Astrocyte (in vitro differentiated cells and primary cell): ENCODE results near the gene CCNK. TPM values are rescaled to one million over a fixed set of nuclear protein-coding genes. Genes with fewer than 3 reads are reported as not detected.

Experiments used
- DNase-seq: peaks from one replicate; pipeline ENCODE4 v3.0.0-alpha.2; 2010; ENCODE audit warnings: low read depth
- FAIRE-seq: peaks from 2 replicates; lab custom pipeline; 2011; peaks lifted over from hg19 to GRCh38; lab: Jason Lieb, UNC
- H2AFZ ChIP-seq: 2 replicates; pipeline ENCODE4 v1.6.0; 2012; ENCODE audit warnings: low read depth, low read length, inconsistent platforms
- H3K27ac ChIP-seq: 2 replicates; pipeline ENCODE4 v1.5.1; 2011; ENCODE audit warnings: low read depth, low read length, inconsistent platforms
- H3K27me3 ChIP-seq: 2 replicates; pipeline ENCODE4 v1.6.0; 2011; ENCODE audit warnings: low read length, inconsistent platforms; ENCODE audit not compliant: insufficient read depth
- H3K36me3 ChIP-seq: 2 replicates; pipeline ENCODE4 v1.5.1; 2011; ENCODE audit warnings: low read length, inconsistent platforms; ENCODE audit not compliant: insufficient read depth
- H3K4me1 ChIP-seq: 2 replicates; pipeline ENCODE4 v1.5.1; 2011; ENCODE audit warnings: low read length, inconsistent platforms; ENCODE audit not compliant: insufficient read depth
- H3K4me2 ChIP-seq: 2 replicates; pipeline ENCODE4 v1.6.0; 2012; ENCODE audit warnings: low read length, inconsistent platforms
- H3K4me3 ChIP-seq: 2 replicates; pipeline ENCODE4 v1.5.1; 2011; ENCODE audit warnings: low read depth, mild to moderate bottlenecking, low read length, inconsistent platforms; ENCODE audit not compliant: insufficient read depth
- H3K79me2 ChIP-seq: 2 replicates; pipeline ENCODE4 v1.6.0; 2012; ENCODE audit warnings: mild to moderate bottlenecking, low read length, inconsistent platforms; ENCODE audit not compliant: insufficient read depth
- H3K9ac ChIP-seq: 2 replicates; pipeline ENCODE4 v1.6.0; 2012; ENCODE audit warnings: mild to moderate bottlenecking, low read length, inconsistent platforms
- H3K9me3 ChIP-seq: 2 replicates; pipeline ENCODE4 v1.5.1; 2012; ENCODE audit warnings: low read depth, mild to moderate bottlenecking, low read length, inconsistent platforms; ENCODE audit not compliant: insufficient read depth
- H4K20me1 ChIP-seq: 2 replicates; pipeline ENCODE4 v1.6.0; 2012; ENCODE audit warnings: low read length, inconsistent platforms; ENCODE audit not compliant: insufficient read depth
- H3K27ac Mint-ChIP-seq: one replicate; pipeline ENCODE4 v1.8.0; 2021; ENCODE audit warnings: mild to moderate bottlenecking, mixed read lengths; ENCODE audit not compliant: unreplicated experiment
- H3K27me3 Mint-ChIP-seq: one replicate; pipeline ENCODE4 v1.8.0; 2021; ENCODE audit warnings: low read depth, mixed read lengths; ENCODE audit not compliant: unreplicated experiment
- H3K36me3 Mint-ChIP-seq: one replicate; pipeline ENCODE4 v1.8.0; 2021; ENCODE audit warnings: low read depth, mixed read lengths; ENCODE audit not compliant: unreplicated experiment
- H3K4me1 Mint-ChIP-seq: one replicate; pipeline ENCODE4 v1.8.0; 2021; ENCODE audit warnings: low read depth, mixed read lengths; ENCODE audit not compliant: unreplicated experiment
- H3K4me3 Mint-ChIP-seq: one replicate; pipeline ENCODE4 v1.8.0; 2021; ENCODE audit warnings: mild to moderate bottlenecking, moderate library complexity, mixed read lengths; ENCODE audit not compliant: unreplicated experiment
- H3K9me3 Mint-ChIP-seq: one replicate; pipeline ENCODE4 v1.8.0; 2021; ENCODE audit warnings: mild to moderate bottlenecking, mixed read lengths; ENCODE audit not compliant: unreplicated experiment
- EZH2 ChIP-seq: IDR thresholded peaks from 2 replicates; pipeline ENCODE4 v1.6.1; 2012; ENCODE audit warnings: mild to moderate bottlenecking, low read length, inconsistent platforms; ENCODE audit not compliant: insufficient read depth
- total RNA-seq: library from RNA; stranded (reverse); gene quantifications from 2 replicates; pipeline ENCODE4 v1.2.1, GENCODE V29; 2021
- TF ChIP-seq, protein P1 (sequence below): IDR thresholded peaks from 2 replicates; pipeline ENCODE4 v1.5.1; 2011; ENCODE audit warnings: low read depth, mild to moderate bottlenecking, inconsistent platforms, low read length, moderate library complexity; ENCODE audit not compliant: insufficient read depth

Gene CCNK
- total RNA-seq, 1 donor from 2014 or later, result 121 TPM

- no peak for DNase-seq
- no peaks in the 10 kb centered on the region for H3K27me3 Mint-ChIP-seq
- Histone ChIP-seq H3K4me3 (no peak overlapping the region), H3K79me2 (peaks cover 14% of the 10 kb centered on the region), H3K4me1 (peaks cover 11% of the 10 kb centered on the region), H3K27me3 (no peaks in the 10 kb centered on the region), H3K27ac (no peak overlapping the region), H3K9ac (no peak overlapping the region), H3K9me3 (no peaks in the 10 kb centered on the region), H4K20me1 (peaks cover 15% of the 10 kb centered on the region), H2AFZ (no peak overlapping the region), H3K4me2 (no peak overlapping the region), H3K36me3 (no peaks in the 10 kb centered on the region)
- H3K9me3 Mint-ChIP-seq, result no peaks in the 10 kb centered on the region
- H3K4me3 Mint-ChIP-seq, result no peak overlapping the region
- H3K27ac Mint-ChIP-seq, result no peak overlapping the region
- peaks cover 5% of the 10 kb centered on the region for H3K4me1 Mint-ChIP-seq
- TF ChIP-seq EZH2, result no peak
- TF ChIP-seq, protein P1, sequence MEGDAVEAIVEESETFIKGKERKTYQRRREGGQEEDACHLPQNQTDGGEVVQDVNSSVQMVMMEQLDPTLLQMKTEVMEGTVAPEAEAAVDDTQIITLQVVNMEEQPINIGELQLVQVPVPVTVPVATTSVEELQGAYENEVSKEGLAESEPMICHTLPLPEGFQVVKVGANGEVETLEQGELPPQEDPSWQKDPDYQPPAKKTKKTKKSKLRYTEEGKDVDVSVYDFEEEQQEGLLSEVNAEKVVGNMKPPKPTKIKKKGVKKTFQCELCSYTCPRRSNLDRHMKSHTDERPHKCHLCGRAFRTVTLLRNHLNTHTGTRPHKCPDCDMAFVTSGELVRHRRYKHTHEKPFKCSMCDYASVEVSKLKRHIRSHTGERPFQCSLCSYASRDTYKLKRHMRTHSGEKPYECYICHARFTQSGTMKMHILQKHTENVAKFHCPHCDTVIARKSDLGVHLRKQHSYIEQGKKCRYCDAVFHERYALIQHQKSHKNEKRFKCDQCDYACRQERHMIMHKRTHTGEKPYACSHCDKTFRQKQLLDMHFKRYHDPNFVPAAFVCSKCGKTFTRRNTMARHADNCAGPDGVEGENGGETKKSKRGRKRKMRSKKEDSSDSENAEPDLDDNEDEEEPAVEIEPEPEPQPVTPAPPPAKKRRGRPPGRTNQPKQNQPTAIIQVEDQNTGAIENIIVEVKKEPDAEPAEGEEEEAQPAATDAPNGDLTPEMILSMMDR, result no peak
- no peak for FAIRE-seq
- H3K36me3 Mint-ChIP-seq, result peaks cover 2% of the 10 kb centered on the region
These were observed 36.6 kb downstream of the CCNK start for GRCh38 chr14:99517643-99518381.

DNA sequence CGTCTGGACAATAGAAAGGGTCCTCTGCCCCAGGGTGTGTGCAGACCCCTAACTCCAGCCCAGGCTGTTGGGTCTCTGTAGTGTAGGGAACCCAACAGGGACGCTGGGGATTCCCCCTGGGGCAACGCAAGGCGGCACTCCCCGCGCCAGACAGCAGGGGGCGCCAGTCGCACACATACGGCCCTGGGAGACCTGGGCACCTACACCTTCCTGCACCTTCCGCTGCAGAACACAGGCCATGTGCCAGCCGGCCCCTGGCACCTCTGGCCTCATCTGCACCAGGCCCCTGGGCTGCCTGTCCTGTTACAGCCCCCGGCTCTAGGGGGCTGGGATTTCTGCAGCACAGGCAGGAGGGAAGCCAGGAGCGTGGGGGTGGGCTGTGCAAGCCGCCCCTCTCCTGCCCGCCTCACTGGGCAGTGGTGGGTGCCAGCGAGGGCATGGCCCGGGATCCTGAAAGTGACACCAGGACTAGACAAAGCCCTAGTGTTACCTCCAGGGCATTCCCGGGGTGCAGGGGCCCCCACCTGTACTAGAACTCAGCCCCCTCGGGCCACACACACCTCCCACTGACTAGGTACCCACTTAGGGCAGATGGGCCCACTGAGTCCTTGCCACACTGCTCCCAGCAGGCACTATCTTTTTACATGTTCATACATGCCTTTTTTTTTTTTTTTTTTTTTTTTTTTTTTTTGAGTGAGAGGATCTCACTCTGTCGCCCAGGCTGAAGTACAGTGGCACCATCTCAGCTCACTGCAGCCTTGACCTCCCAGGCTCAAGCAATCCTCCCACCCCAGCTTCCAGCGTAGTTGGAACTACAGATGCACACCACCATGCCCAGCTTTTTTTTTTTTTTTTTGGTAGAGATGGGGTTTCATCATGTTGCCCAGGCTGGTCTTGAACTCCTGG lies 37.5 kb downstream of the CCNK start:
- H3K36me3 Mint-ChIP-seq, result peaks cover 1% of the 10 kb centered on the region
- H3K36me3 ChIP-seq, result no peaks in the 10 kb centered on the region
- H2AFZ ChIP-seq, result no peak overlapping the region
- H3K27me3 ChIP-seq, result no peaks in the 10 kb centered on the region
- H3K4me3 Mint-ChIP-seq, result no peak overlapping the region
- peaks cover 11% of the 10 kb centered on the region for H4K20me1 ChIP-seq
- no peak overlapping the region for H3K4me2 ChIP-seq
- TF ChIP-seq EZH2, result no peak
- TF ChIP-seq, protein P1, result peak; percentile 71
- DNase-seq (no peak), FAIRE-seq (no peak)
- no peak overlapping the region for H3K27ac Mint-ChIP-seq
- H3K79me2 ChIP-seq, result peaks cover 13% of the 10 kb centered on the region
- no peaks in the 10 kb centered on the region for H3K27me3 Mint-ChIP-seq
- no peaks in the 10 kb centered on the region for H3K9me3 ChIP-seq
- peaks cover 20% of the 10 kb centered on the region for H3K4me1 ChIP-seq
- H3K9me3 Mint-ChIP-seq, result no peaks in the 10 kb centered on the region
- no peak overlapping the region for H3K9ac ChIP-seq
- H3K4me3 ChIP-seq, result no peak overlapping the region
- H3K27ac ChIP-seq, result no peak overlapping the region
- peaks cover 5% of the 10 kb centered on the region for H3K4me1 Mint-ChIP-seq
